Measurements from ENCODE around the gene OSBPL3.

Gene OSBPL3

DNA sequence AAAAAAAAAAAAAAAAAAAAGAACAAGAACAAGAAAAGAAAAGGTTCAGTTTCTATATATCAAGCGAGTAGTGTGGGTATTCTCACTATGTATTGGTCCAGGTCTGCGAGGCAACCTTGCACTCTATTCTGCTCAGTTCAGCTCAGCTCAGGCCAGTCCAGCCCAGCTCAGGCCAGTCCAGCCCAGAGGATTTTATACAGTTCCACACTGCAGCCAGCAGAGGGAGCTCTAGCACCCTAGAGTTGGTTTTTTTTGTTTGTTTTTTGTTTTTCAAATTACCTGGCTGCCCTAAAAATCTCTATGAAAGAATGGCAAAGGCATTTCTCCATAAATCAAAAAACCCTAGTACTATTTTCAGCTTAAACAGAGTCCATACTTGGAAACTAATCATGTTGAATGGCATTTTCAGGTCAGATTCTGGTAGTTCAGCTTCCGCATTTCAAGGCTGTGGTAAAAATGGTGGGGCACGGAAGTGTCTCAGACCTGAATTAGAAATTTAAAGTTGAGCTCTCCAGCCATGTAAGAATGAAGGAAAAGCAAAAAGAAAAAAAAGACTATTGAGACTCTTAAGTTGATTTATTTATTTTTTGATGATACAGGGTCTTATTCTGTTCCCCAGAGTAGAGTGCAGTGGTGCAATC, 167.6 kb downstream of the OSBPL3 start:
- H3K4me3 ChIP-seq (ENCODE audit: low read depth, low read length), result no peak overlapping the region
- TF ChIP-seq, protein P1, sequence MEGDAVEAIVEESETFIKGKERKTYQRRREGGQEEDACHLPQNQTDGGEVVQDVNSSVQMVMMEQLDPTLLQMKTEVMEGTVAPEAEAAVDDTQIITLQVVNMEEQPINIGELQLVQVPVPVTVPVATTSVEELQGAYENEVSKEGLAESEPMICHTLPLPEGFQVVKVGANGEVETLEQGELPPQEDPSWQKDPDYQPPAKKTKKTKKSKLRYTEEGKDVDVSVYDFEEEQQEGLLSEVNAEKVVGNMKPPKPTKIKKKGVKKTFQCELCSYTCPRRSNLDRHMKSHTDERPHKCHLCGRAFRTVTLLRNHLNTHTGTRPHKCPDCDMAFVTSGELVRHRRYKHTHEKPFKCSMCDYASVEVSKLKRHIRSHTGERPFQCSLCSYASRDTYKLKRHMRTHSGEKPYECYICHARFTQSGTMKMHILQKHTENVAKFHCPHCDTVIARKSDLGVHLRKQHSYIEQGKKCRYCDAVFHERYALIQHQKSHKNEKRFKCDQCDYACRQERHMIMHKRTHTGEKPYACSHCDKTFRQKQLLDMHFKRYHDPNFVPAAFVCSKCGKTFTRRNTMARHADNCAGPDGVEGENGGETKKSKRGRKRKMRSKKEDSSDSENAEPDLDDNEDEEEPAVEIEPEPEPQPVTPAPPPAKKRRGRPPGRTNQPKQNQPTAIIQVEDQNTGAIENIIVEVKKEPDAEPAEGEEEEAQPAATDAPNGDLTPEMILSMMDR (IDR thresholded peaks at IDR 0.05; ENCODE audit: borderline replicate concordance, insufficient read depth, low read depth, low read length), result peak; percentile 72

DNA sequence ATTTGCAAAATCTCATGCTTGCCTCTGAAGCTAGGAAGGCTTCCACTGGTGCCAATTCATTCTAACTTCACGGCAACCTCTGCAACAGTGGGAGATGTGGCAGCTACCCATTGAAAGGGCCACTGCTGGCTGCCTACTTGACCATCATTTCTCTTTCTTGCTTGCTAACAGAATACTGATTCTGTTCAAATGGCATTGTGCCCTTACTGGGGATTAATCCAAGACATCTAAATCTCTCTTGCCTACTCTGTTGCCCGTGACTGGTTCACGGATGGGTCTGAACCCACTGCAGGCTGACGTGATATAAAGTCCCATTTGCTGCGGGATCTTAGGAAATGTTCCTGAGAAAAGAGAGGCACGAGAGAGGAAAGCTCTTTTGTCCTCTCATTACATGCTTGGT, 171.5 kb downstream of the OSBPL3 start:
- TF ChIP-seq, protein P1 (IDR thresholded peaks at IDR 0.05; ENCODE audit: borderline replicate concordance, insufficient read depth, low read depth, low read length), result no peak
- no peak overlapping the region for H3K4me3 ChIP-seq (ENCODE audit: low read depth, low read length)

DNA sequence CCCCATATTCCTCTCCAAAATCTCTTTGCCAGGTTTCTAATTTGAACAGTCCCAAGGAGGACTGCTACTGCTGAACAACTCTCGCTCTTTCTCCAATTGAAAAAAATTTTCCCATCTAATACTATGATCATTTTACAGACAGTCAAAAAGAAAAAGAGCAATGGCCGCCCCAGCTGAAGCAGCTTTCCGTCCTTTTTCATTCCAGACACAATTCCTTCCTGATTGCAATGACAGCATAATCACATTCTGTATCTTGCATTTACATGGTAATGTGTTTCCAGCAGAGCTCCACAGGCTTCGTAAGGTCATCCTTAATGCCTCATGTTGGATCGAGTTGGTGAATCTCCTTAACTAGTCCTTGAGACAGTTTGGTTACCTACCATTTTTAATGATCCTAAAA, 177.7 kb downstream of the OSBPL3 start:
- TF ChIP-seq, protein P1 (IDR thresholded peaks at IDR 0.05; ENCODE audit: borderline replicate concordance, insufficient read depth, low read depth, low read length), result no peak

DNA sequence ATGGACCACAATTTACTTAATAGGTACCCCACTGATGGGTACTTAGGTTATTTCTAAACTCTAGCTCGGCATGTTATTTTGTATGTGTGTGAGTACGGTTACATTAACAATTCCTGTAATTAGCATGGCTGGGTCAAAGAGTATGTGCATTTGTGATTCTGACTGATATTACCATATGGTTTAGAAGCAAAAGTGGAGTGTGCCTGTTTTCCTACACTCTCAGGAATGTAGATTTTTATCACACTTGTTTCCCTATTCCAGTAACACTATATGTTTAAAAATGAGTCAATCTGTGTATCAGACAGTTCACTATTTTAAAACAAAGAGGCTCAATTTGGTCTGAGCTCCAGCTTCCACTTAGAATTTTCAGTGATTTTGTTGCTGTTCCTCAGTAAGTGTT, 178.1 kb downstream of the OSBPL3 start:
- H3K4me3 ChIP-seq (ENCODE audit: low read depth, low read length), result no peak overlapping the region
- TF ChIP-seq, protein P1 (IDR thresholded peaks at IDR 0.05; ENCODE audit: borderline replicate concordance, insufficient read depth, low read depth, low read length), result no peak

More for the DNA sequence above, 177.7 kb downstream of the OSBPL3 start:
- no peak overlapping the region for H3K4me3 ChIP-seq (ENCODE audit: low read depth, low read length)

DNA sequence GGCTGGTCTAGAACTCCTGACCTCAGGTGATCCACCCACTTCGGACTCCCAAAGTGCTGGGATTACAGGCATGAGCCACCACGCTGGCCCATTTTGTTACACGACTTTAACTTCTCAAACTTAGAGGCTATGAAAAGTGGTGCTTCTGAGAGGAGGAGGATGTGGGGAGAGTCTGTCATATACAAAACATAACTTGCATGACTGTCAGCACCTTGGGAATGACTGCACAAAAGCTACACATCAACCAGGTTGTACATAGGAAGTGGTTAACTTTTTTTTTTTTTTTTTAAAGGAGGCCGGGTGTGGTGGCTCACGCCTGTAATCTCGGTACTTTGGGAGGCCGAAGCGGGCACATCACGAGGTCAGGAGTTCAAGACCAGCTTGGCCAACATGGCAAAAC, 179.3 kb downstream of the OSBPL3 start:
- TF ChIP-seq, protein P1 (IDR thresholded peaks at IDR 0.05; ENCODE audit: borderline replicate concordance, insufficient read depth, low read depth, low read length), result no peak
- no peak overlapping the region for H3K4me3 ChIP-seq (ENCODE audit: low read depth, low read length)

DNA sequence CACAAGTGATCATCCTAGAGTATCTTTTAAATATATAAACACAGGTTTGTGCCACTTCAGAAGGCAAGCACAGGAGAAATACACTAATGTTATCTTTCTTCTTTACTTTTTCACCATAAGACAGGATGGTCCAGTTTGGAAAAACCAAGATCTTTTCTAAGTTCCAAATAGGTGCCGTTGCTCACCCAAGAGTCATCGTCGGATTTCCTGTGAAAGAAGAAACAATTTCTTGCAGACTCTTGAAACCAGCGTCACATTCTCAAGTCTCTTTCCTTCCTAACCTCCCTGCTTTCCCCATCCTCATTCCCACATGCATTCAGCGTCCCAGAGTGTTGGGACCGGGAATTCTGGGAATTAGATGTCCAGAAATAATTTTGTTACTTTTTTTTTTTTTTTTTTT, 179.9 kb downstream of the OSBPL3 start:
- TF ChIP-seq, protein P1 (IDR thresholded peaks at IDR 0.05; ENCODE audit: borderline replicate concordance, insufficient read depth, low read depth, low read length), result no peak
- no peak overlapping the region for H3K4me3 ChIP-seq (ENCODE audit: low read depth, low read length)

DNA sequence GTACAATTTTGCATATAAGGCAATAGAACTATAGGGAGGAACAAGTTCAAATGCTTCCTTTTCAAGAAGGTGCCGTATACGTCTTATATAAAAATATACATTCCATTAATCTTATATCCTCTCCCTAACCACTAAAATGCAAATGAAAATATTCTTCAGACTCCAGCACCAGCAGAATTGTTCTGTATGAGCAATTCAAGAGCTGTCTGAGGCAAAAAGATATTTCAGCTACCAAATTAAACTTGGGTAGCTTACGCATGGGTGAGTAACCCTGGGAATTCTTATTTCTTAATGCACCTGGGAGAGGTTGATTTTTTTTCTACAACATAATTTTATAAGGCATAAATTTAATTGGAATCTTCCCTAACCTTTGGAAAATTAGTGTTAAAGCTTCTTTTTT, 180.5 kb downstream of the OSBPL3 start:
- no peak overlapping the region for H3K4me3 ChIP-seq (ENCODE audit: low read depth, low read length)
- TF ChIP-seq, protein P1 (IDR thresholded peaks at IDR 0.05; ENCODE audit: borderline replicate concordance, insufficient read depth, low read depth, low read length), result no peak
